GM19324 (cell line): ENCODE data around the gene CDY1B.
"Not testable (repeated sequence)": the region's sequence is repeated elsewhere in the genome, so short reads cannot be mapped to it uniquely, and the experiment has no call there.

Experiments
- ATAC-seq: cut with Tn5 transposase; IDR thresholded peaks from one replicate; pipeline ENCODE4 v1.9.1; 2021; ENCODE audit warnings: mild to moderate bottlenecking, moderate library complexity; ENCODE audit not compliant: unreplicated experiment, low FRiP score

The CDY1B gene

GRCh38 chrY:24047919-24048318 lies at the start of gene CDY1B:
Gene CDY1B, minus strand, starts transcription at chrY:24048019. Its CDS starts 331 bp downstream, at chrY:24047688.
- not testable (repeated sequence) for ATAC-seq

DNA sequence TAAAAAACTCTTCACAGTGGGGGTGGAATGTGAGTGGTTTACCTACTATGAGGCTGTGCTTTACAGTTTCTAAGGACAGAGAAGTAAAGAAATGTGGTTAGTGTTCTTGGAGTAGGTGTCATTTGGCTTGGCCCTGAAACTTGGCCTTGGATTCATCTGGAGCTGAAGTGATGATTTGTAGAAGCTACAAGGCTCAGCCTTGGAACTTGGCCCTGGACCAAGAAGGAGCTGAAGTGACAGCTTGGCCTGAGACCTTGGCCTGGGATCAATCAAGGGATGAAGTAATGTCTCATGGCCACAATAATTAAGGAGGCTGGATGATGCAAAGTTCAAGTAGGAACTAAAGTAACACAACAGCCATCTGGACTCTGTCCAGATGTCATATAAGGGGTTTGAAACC lies 1.7 kb upstream of the CDY1B start:
- ATAC-seq: not testable (repeated sequence)

DNA sequence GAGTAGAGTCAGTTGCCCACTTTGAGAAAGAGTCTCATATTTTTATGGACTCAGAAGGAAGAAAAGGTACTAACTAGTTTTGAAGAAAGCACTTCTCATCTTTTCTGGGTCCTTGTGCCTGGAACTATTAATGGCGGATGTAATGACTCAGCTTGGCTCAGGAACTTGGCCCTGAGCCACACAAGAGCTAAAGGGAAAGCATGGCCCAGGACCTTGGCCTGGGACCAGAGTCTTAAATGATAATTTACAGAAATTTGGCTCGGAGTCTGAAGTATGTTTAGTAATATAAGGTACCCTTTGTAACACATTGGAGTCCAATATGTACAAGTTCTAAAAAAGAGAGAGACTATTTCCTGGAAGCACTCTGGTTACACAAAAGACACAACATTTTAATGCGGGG lies 4.6 kb downstream of the CDY1B start:
- not testable (repeated sequence) for ATAC-seq

DNA sequence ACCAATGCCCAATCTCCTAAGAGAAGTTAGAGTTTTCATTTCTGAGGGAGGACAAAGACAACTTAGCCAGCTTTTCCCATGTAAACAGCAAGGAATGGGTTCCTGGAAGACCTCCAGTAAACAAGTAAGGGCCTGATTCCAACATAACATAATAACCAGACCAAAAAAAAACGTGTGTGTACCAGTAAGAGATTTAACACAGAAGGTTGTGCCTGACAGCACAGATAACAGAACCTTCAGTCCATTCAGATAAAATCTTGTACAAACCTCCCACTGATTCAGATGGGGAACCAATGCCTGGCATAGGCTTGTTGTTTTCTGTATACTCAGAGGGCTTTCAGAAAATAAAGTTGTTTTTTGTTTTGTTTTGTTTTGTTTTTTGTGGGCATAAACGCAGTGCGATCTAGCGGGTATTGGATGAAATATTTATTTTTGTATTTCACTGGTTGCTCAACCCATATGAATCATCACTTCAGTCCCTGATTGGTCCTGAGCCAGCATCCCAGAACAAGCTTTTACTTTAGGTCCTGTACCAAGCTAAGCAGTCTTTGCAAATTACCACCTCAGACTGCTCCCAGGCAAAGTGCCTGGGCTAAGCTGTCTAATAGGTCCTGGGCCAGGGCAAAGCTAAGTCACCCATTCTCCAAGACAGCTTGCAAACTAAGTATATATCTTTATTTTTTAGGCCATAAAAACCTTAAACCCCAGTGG lies 8.7 kb downstream of the CDY1B start:
- ATAC-seq: not testable (repeated sequence)

DNA sequence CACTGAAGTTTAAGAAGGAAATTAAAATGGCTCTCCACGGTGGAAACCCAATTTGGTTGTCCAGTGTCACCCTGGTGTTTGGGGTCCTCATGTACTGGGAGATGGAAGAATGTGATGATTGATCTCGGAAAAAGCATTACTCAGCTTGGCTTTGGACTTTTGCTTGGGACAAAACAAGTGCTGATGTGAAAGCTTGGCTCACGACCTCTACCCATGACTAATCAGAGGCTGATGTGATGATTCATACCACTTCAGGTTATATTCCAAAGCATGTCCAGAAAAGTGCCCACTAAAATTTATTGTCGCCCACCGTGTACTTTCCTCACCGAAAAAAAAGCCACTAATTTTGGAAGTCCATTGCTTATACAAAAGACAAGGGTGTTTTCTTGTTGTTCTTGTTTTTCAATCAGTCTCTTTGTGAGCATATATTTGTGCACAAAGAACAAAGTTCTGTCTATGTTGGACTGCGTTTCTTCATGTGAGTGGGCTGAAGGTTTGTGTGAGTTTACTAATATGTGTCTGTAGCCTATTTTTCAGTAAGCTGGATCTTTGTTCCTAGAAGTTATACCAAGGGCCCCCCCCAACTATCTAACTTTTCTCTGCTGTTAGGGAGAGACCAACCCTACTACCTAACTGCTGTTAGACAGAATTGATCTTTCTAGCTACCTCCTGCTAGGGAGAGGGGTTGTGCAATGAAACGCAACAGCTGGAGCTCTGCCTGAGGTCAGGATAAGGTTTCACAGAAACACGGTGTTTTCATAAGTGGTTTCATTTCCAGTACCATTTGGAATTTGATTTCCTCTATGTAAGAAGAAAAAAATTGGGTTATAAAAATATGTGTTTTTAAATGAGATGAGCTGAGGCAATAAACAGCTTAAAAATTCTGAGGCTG lies 21.4 kb downstream of the CDY1B start:
- ATAC-seq: not testable (repeated sequence)
